Cardiac fibroblast (primary cell): ENCODE measurements around the gene KCNK1.
"Not testable (repeated sequence)": the region's sequence is repeated elsewhere in the genome, so short reads cannot be mapped to it uniquely, and the experiment has no call there.

Source experiments
- DNase-seq, 2 donors: peaks; one replicate each; pipeline versions ENCODE4 v3.0.0 to v3.0.0-alpha.2; 2010; ENCODE audit warnings: low read depth in 2 of 2
- H3K4me3 ChIP-seq, 2 donors: replicated peaks in 1 of 2; 1 replicate in 1 of 2; 2 replicates in 1 of 2; pipeline ENCODE4 v1.5.1; 2011; ENCODE audit warnings: low read depth in 2 of 2, low read length in 2 of 2, mild to moderate bottlenecking in 2 of 2, moderate library complexity in 1 of 2
- TF ChIP-seq, protein P1 (sequence below): IDR thresholded peaks from one replicate; pipeline ENCODE4 v1.5.1; 2011; ENCODE audit warnings: low read depth, mild to moderate bottlenecking, low read length, inconsistent platforms

KCNK1 gene

DNA sequence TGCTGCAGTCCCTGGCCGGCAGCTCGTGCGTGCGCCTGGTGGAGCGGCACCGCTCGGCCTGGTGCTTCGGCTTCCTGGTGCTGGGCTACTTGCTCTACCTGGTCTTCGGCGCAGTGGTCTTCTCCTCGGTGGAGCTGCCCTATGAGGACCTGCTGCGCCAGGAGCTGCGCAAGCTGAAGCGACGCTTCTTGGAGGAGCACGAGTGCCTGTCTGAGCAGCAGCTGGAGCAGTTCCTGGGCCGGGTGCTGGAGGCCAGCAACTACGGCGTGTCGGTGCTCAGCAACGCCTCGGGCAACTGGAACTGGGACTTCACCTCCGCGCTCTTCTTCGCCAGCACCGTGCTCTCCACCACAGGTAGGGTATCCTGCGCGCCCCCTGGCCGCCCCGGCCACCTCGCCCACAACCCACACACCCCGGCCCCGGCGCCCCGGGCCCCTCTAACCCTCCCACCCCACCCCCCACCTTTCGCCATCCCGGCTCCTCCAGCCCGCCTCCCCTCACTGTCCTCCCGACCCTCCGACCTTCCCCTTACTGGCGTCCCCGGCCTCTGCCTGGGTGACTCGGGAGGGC is 352 bp downstream of the KCNK1 start:
- H3K4me3 ChIP-seq: peak overlapping the region; percentile 70 to 82
- DNase-seq: peak; percentile 39 to 56

DNA sequence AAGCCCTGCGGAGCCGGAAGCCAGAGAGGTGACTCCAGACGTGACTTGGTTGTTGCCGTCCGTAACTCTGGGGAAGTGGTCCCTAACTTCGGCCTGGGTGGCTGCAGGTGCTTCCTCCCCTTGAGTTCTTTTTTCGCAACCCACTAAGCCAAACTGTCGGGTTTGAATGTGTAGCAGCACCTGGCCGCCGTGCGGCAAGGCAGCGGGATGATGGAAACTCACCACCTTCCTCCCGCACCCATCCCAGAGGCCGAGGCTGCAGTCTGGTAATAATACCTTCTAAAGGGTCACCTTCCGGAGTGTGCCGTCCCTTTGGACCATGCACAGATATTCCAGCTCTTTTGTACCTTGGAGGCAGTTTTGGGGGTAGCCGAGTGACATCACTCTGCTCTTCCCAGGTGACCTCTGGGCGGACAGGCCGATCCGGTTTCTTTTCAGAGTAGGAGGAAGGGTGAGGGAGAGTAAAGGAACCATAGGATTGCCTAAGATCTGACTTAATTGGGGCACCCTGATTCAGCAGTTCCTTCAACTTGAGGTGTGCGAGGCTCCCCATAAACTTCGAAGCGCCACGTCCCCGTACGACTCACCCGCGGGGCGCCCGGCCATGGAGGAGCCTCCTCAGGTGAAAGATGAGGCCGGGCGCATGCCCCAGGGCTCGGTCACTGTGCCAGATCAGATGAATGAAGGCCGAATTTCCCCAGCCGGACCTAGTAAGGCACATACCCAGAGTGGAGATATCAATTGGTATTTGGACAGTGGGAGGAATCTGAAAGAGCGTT is 1.0 kb downstream of the KCNK1 start:
- TF ChIP-seq, protein P1, sequence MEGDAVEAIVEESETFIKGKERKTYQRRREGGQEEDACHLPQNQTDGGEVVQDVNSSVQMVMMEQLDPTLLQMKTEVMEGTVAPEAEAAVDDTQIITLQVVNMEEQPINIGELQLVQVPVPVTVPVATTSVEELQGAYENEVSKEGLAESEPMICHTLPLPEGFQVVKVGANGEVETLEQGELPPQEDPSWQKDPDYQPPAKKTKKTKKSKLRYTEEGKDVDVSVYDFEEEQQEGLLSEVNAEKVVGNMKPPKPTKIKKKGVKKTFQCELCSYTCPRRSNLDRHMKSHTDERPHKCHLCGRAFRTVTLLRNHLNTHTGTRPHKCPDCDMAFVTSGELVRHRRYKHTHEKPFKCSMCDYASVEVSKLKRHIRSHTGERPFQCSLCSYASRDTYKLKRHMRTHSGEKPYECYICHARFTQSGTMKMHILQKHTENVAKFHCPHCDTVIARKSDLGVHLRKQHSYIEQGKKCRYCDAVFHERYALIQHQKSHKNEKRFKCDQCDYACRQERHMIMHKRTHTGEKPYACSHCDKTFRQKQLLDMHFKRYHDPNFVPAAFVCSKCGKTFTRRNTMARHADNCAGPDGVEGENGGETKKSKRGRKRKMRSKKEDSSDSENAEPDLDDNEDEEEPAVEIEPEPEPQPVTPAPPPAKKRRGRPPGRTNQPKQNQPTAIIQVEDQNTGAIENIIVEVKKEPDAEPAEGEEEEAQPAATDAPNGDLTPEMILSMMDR: no peak
- no peak for DNase-seq
- H3K4me3 ChIP-seq: peak overlapping the region; percentile 70 to 82

More for the DNA sequence above, 352 bp downstream of the KCNK1 start:
- TF ChIP-seq, protein P1: no peak

DNA sequence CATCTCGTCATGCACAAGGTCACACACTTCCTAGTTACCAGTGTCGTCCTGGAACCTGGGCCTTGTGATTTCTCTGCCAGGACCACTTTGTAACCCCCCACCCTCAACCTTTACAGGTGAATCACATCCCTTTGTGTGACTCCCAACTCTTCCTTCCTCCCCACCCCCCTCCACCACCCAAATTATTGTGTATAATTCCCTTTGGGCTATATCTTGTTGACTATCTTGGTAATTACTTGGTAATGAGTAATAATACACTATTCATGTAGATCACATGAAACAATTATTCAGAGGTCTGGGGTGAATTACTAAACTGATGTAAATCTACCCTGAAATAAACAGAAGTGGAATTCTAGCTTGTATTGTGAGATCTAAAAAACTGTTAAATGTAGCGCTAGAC is 1.7 kb downstream of the KCNK1 start:
- H3K4me3 ChIP-seq: no peak overlapping the region
- TF ChIP-seq, protein P1: no peak
- DNase-seq: no peak

DNA sequence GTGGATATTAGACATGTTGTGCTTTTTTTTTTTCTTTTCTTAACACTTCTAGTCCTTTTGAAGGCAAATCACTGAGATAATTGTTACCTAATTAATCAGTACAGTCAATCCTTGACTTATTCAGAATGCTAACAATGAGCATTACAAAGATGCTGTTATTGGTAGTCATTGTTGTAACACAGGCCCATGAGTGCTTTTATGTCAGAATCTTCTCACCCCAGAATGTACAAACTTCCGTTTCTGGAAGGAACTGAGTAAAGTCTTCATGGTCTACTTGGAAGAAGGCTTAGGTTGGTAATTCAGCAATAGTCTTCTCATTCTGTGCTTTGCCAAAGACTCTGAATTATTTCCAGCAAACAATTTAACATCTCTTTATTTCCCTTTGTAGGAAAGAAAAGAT is 3.1 kb downstream of the KCNK1 start:
- no peak overlapping the region for H3K4me3 ChIP-seq
- DNase-seq: no peak
- TF ChIP-seq, protein P1: no peak

DNA sequence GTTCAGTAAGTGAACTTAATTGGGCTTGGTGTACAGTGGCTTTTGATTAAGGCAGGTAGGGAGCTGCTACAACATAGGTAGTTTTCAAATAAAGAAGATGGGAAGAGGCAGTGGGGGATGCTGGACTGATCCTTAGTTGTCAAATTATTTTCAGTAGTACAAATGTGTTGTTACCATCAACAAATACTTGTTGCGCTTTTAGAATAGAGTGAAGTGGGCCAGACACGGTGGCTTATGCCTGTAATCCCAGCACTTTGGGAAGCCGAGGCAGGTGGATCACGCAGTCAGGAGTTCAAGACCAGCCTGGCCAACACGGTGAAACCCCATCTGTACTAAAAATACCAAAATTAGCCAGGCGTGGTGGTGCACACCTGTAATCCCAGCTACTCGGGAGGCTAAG is 5.5 kb downstream of the KCNK1 start:
- not testable (repeated sequence) for DNase-seq, H3K4me3 ChIP-seq

DNA sequence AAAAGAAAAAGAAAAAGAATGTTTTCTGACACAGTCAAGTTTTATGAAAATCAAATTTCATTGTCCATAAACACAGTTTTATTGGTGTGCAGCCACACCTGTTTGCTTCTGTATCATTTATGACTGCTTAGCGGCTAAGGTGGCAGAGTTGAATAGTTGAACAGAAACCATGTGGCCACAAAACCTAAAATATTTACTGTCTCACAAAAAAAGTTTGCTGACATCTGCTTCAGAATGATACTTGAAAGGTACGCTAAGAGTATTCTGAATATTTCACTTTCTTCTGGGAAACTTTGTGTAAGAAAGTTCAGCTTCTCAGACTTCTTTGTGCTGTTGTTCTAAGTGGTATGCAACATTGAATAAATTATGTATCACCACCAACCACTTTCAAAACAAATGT is 6.2 kb downstream of the KCNK1 start:
- no peak overlapping the region for H3K4me3 ChIP-seq
- TF ChIP-seq, protein P1: no peak
- DNase-seq: no peak

DNA sequence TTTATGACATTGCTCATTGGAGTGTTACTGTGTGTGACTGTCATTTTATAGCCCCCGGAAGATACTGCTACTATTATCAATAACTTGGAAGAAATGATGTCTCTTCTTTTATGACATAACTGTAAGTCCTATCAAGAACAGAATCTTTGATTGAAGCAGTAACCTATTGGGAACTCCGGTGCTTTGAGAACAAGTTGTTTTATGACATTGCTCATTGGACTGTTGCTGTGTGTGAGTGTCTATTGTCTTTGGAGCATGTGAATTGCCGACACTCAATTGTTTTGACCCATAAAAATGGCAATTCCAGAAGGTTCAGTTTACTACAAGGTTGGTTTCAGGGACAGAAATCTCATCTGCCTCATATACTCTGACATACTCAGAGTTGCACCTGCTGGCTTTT is 8.0 kb downstream of the KCNK1 start:
- TF ChIP-seq, protein P1: no peak
- H3K4me3 ChIP-seq: no peak overlapping the region
- DNase-seq: no peak
